Loucy (cell line): Measurements from ENCODE around the gene TAAR1.

Experiments
- EZH2phosphoT487 ChIP-seq: fragments of 200-600 bp; IDR thresholded peaks from 2 replicates; pipeline ENCODE4 v1.6.1; 2018; ENCODE audit warnings: antibody characterized with exemption, mild to moderate bottlenecking, moderate library complexity, borderline replicate concordance
- TF ChIP-seq, protein P1 (sequence below): fragments of 200-600 bp; sonication (generic); conservative IDR thresholded peaks from 2 replicates; pipeline ENCODE4 v1.5.1; 2014; ENCODE audit warnings: mild to moderate bottlenecking, antibody characterized with exemption, low read length

DNA sequence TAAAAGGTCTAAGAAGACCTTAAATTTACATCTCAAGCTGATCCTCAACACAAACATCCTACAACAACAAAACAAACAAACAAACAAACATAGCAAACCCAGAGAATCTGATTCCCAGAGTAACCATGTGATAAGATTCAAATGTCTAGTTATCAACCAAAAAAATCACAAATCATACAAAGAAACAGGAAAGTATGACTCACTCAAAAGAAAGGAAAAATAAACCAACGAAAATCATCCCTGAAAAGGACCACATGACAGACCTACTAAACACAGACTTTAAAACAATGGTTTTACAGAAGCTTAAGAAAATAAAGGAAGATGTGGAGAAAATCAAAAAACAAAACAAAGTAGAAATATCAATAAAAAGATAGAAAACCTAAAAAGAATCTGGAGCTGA is 36.8 kb upstream of the TAAR1 start:
- TF ChIP-seq, protein P1, sequence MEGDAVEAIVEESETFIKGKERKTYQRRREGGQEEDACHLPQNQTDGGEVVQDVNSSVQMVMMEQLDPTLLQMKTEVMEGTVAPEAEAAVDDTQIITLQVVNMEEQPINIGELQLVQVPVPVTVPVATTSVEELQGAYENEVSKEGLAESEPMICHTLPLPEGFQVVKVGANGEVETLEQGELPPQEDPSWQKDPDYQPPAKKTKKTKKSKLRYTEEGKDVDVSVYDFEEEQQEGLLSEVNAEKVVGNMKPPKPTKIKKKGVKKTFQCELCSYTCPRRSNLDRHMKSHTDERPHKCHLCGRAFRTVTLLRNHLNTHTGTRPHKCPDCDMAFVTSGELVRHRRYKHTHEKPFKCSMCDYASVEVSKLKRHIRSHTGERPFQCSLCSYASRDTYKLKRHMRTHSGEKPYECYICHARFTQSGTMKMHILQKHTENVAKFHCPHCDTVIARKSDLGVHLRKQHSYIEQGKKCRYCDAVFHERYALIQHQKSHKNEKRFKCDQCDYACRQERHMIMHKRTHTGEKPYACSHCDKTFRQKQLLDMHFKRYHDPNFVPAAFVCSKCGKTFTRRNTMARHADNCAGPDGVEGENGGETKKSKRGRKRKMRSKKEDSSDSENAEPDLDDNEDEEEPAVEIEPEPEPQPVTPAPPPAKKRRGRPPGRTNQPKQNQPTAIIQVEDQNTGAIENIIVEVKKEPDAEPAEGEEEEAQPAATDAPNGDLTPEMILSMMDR, result no peak
- no peak for TF ChIP-seq EZH2phosphoT487
